H54 (cell line): ENCODE results near the gene DSCAM.
"Not testable (repeated sequence)": the region's sequence is repeated elsewhere in the genome, so short reads cannot be mapped to it uniquely, and the experiment has no call there.

ENCODE experiments used
- DNase-seq: peaks from one replicate; pipeline ENCODE4 v3.0.0; 2011; ENCODE audit warnings: low spot score, mixed read lengths; ENCODE audit not compliant: insufficient read length
- FAIRE-seq: peaks from 3 replicates; lab custom pipeline; 2011; peaks lifted over from hg19 to GRCh38; lab: Jason Lieb, UNC
- POLR2A ChIP-seq: IDR thresholded peaks from 2 replicates; pipeline ENCODE4 v1.6.1; 2011; ENCODE audit warnings: low read depth, mild to moderate bottlenecking, low read length

Gene DSCAM

GRCh38 chr21:40481764-40482163 is 365.2 kb downstream of the DSCAM start:
- DNase-seq (no peak), FAIRE-seq (no peak)
- TF ChIP-seq POLR2A: no peak

GRCh38 chr21:40474513-40474912 is 372.4 kb downstream of the DSCAM start:
- no peak for FAIRE-seq

GRCh38 chr21:40472013-40472412 is 374.9 kb downstream of the DSCAM start:
- DNase-seq (no peak), FAIRE-seq (no peak)
- no peak for TF ChIP-seq POLR2A

More at GRCh38 chr21:40474513-40474912, 372.4 kb downstream of the DSCAM start:
- DNase-seq: no peak
- TF ChIP-seq POLR2A: no peak

- DNase-seq: no peak
- no peak for FAIRE-seq
- no peak for TF ChIP-seq POLR2A
Observed at GRCh38 chr21:40471103-40471502, 375.9 kb downstream of the DSCAM start.

- TF ChIP-seq POLR2A: no peak
- FAIRE-seq (no peak), DNase-seq (no peak)
Observed at GRCh38 chr21:40466893-40467483, 380.0 kb downstream of the DSCAM start.

- DNase-seq (no peak), FAIRE-seq (no peak)
- TF ChIP-seq POLR2A: no peak
Observed at GRCh38 chr21:40465382-40465781, 381.6 kb downstream of the DSCAM start.

GRCh38 chr21:40463176-40463575 is 383.8 kb downstream of the DSCAM start:
- FAIRE-seq: no peak
- no peak for TF ChIP-seq POLR2A
- DNase-seq: no peak

- no peak for TF ChIP-seq POLR2A
- no peak for FAIRE-seq
- no peak for DNase-seq
Observed at GRCh38 chr21:40461008-40461407, 385.9 kb downstream of the DSCAM start.

GRCh38 chr21:40457741-40458140 is 389.2 kb downstream of the DSCAM start:
- FAIRE-seq: no peak
- no peak for DNase-seq

GRCh38 chr21:40454057-40454456 is 392.9 kb downstream of the DSCAM start:
- TF ChIP-seq POLR2A: no peak
- DNase-seq: no peak
- no peak for FAIRE-seq

More at GRCh38 chr21:40457741-40458140, 389.2 kb downstream of the DSCAM start:
- TF ChIP-seq POLR2A: no peak

GRCh38 chr21:40453183-40453582 is 393.8 kb downstream of the DSCAM start:
- TF ChIP-seq POLR2A: no peak
- no peak for DNase-seq
- no peak for FAIRE-seq

- FAIRE-seq: no peak
- no peak for TF ChIP-seq POLR2A
- DNase-seq: no peak
Observed at GRCh38 chr21:40452548-40452947, 394.4 kb downstream of the DSCAM start.

- FAIRE-seq: no peak
- no peak for TF ChIP-seq POLR2A
- no peak for DNase-seq
Observed at GRCh38 chr21:40447016-40447415, 399.9 kb downstream of the DSCAM start.

- DNase-seq: no peak
- TF ChIP-seq POLR2A: no peak
- FAIRE-seq: no peak
Observed at GRCh38 chr21:40445349-40445921, 401.5 kb downstream of the DSCAM start.

- not testable (repeated sequence) for FAIRE-seq, DNase-seq
Observed at GRCh38 chr21:40439581-40439980, 407.4 kb downstream of the DSCAM start.
